Fibroblast of skin of abdomen (primary cell): ENCODE data around the gene CFHR4. TPM values are rescaled to one million over a fixed set of nuclear protein-coding genes. Genes with fewer than 3 reads are reported as not detected.
"Not testable (repeated sequence)": the region's sequence is repeated elsewhere in the genome, so short reads cannot be mapped to it uniquely, and the experiment has no call there.

ENCODE experiments used
- DNase-seq: peaks from one replicate; pipeline ENCODE4 v3.0.0-alpha.2; 2013
- polyA plus RNA-seq, 2 experiments: library from polyadenylated mRNA; unstranded; fragments of 120-200 nt; gene quantifications; one replicate each; pipeline ENCODE4 v1.2.1, GENCODE V29; 2013; ENCODE audit not compliant: insufficient read length in 2 of 2

Gene CFHR4
- polyA plus RNA-seq (2013, experiment 1 of 2; ENCODE audit: insufficient read length), result not detected
- polyA plus RNA-seq (2013, experiment 2 of 2; ENCODE audit: insufficient read length), result not detected

GRCh38 chr1:196887515-196888239 is at the start of gene CFHR4:
Gene CFHR4 (plus strand): TSS chr1:196888052. CDS start chr1:196888151, 99 bp downstream.
- no peak for DNase-seq

- not testable (repeated sequence) for DNase-seq
Measured at GRCh38 chr1:196849613-196850492, 38.0 kb upstream of the CFHR4 start.

- no peak for DNase-seq
Measured at GRCh38 chr1:196856053-196856452, 31.8 kb upstream of the CFHR4 start.

- DNase-seq, result no peak
Measured at GRCh38 chr1:196857188-196857587, 30.7 kb upstream of the CFHR4 start.

- no peak for DNase-seq
Measured at GRCh38 chr1:196858811-196859210, 29.0 kb upstream of the CFHR4 start.

- no peak for DNase-seq
Measured at GRCh38 chr1:196860323-196860884, 27.4 kb upstream of the CFHR4 start.

GRCh38 chr1:196861429-196861828 is 26.4 kb upstream of the CFHR4 start:
- no peak for DNase-seq

- no peak for DNase-seq
Measured at GRCh38 chr1:196866974-196867373, 20.9 kb upstream of the CFHR4 start.

- no peak for DNase-seq
Measured at GRCh38 chr1:196873385-196873784, 14.5 kb upstream of the CFHR4 start.

- DNase-seq, result no peak
Measured at GRCh38 chr1:196875935-196876334, 11.9 kb upstream of the CFHR4 start.

GRCh38 chr1:196877964-196878363 is 9.9 kb upstream of the CFHR4 start:
- DNase-seq, result peak; percentile 4

- DNase-seq, result not testable (repeated sequence)
Measured at GRCh38 chr1:196886560-196886959, 1.3 kb upstream of the CFHR4 start.

- no peak for DNase-seq
Measured at GRCh38 chr1:196890668-196891067, 2.8 kb downstream of the CFHR4 start.

GRCh38 chr1:196891251-196891650 is 3.4 kb downstream of the CFHR4 start:
- DNase-seq, result no peak

- DNase-seq, result no peak
Measured at GRCh38 chr1:196896355-196896754, 8.5 kb downstream of the CFHR4 start.

GRCh38 chr1:196897158-196897828 is 9.4 kb downstream of the CFHR4 start:
- peak; percentile 5 for DNase-seq

GRCh38 chr1:196902344-196902743 is 14.5 kb downstream of the CFHR4 start:
- DNase-seq, result no peak

- no peak for DNase-seq
Measured at GRCh38 chr1:196910215-196910614, 22.4 kb downstream of the CFHR4 start.

- not testable (repeated sequence) for DNase-seq
Measured at GRCh38 chr1:196912283-196912682, 24.4 kb downstream of the CFHR4 start.

GRCh38 chr1:196926839-196927238 is 39.0 kb downstream of the CFHR4 start:
- DNase-seq, result peak; percentile 5

- DNase-seq, result not testable (repeated sequence)
Measured at GRCh38 chr1:196932853-196933252, 45.0 kb downstream of the CFHR4 start.

GRCh38 chr1:196933531-196934189 is 45.8 kb downstream of the CFHR4 start:
- no peak for DNase-seq
